Jurkat, Clone E6-1 (cell line): Measurements from ENCODE around the gene ASCL1. TPM values are rescaled to one million over a fixed set of nuclear protein-coding genes. Genes with fewer than 3 reads are reported as not detected.

ENCODE experiments used
- DNase-seq: peaks from one replicate; pipeline ENCODE4 v3.0.0-alpha.2; 2011; ENCODE audit warnings: low read depth, low spot score
- H3K4me3 ChIP-seq: 2 replicates; pipeline ENCODE4 v1.5.1; 2011; ENCODE audit warnings: mild to moderate bottlenecking, low read length, control low read depth, moderate library complexity
- polyA plus RNA-seq: library from polyadenylated mRNA; unstranded; fragments of >200 nt; gene quantifications from one replicate; pipeline ENCODE4 v1.2.1, GENCODE V29; 2012; ENCODE audit warnings: missing spikeins; ENCODE audit not compliant: insufficient read length, insufficient read depth

The ASCL1 gene
- not detected for polyA plus RNA-seq

- no peak within 1 kb of the TSS for H3K4me3 ChIP-seq
- no peak for DNase-seq
These were observed at the start of gene ASCL1 for GRCh38 chr12:102957339-102958050. Gene ASCL1 (plus strand): TSS chr12:102957674. CDS start chr12:102958245, 571 bp downstream.

- DNase-seq = no peak
- no peak overlapping the region for H3K4me3 ChIP-seq
These were observed 49.6 kb upstream of the ASCL1 start for GRCh38 chr12:102907918-102908317.

GRCh38 chr12:102910137-102910536 is 47.3 kb upstream of the ASCL1 start:
- no peak for DNase-seq
- no peak overlapping the region for H3K4me3 ChIP-seq

- no peak overlapping the region for H3K4me3 ChIP-seq
- no peak for DNase-seq
These were observed 46.7 kb upstream of the ASCL1 start for GRCh38 chr12:102910792-102911191.

- no peak overlapping the region for H3K4me3 ChIP-seq
- DNase-seq = no peak
These were observed 46.2 kb upstream of the ASCL1 start for GRCh38 chr12:102911320-102911719.

GRCh38 chr12:102912258-102912657 is 45.2 kb upstream of the ASCL1 start:
- DNase-seq = no peak
- H3K4me3 ChIP-seq = no peak overlapping the region

GRCh38 chr12:102913453-102914226 is 43.8 kb upstream of the ASCL1 start:
- H3K4me3 ChIP-seq = no peak overlapping the region
- DNase-seq = no peak

- H3K4me3 ChIP-seq = no peak overlapping the region
- no peak for DNase-seq
These were observed 41.0 kb upstream of the ASCL1 start for GRCh38 chr12:102916252-102917025.

GRCh38 chr12:102917026-102917787 is 40.3 kb upstream of the ASCL1 start, which contains the start of gene PAH:
Gene PAH (minus strand): TSS chr12:102917244. CDS start chr12:102917130, 114 bp downstream.
- no peak for DNase-seq
- no peak within 1 kb of the TSS for H3K4me3 ChIP-seq

GRCh38 chr12:102918840-102919239 is 38.6 kb upstream of the ASCL1 start:
- H3K4me3 ChIP-seq = no peak overlapping the region
- no peak for DNase-seq

- no peak overlapping the region for H3K4me3 ChIP-seq
These were observed 37.2 kb upstream of the ASCL1 start for GRCh38 chr12:102920271-102920670.

GRCh38 chr12:102921240-102921639 is 36.2 kb upstream of the ASCL1 start:
- DNase-seq = no peak
- no peak overlapping the region for H3K4me3 ChIP-seq

More at GRCh38 chr12:102920271-102920670, 37.2 kb upstream of the ASCL1 start:
- DNase-seq = no peak

GRCh38 chr12:102927220-102927619 is 30.3 kb upstream of the ASCL1 start:
- no peak for DNase-seq
- no peak overlapping the region for H3K4me3 ChIP-seq

GRCh38 chr12:102933168-102933567 is 24.3 kb upstream of the ASCL1 start:
- no peak for DNase-seq
- no peak overlapping the region for H3K4me3 ChIP-seq

GRCh38 chr12:102939059-102939458 is 18.4 kb upstream of the ASCL1 start:
- DNase-seq = no peak
- no peak overlapping the region for H3K4me3 ChIP-seq

- DNase-seq = no peak
- no peak overlapping the region for H3K4me3 ChIP-seq
These were observed 17.7 kb upstream of the ASCL1 start for GRCh38 chr12:102939670-102940222.

GRCh38 chr12:102946042-102946441 is 11.4 kb upstream of the ASCL1 start:
- no peak overlapping the region for H3K4me3 ChIP-seq
- no peak for DNase-seq

- DNase-seq = peak; percentile 22
- no peak overlapping the region for H3K4me3 ChIP-seq
These were observed 8.5 kb upstream of the ASCL1 start for GRCh38 chr12:102948941-102949352.
